Measurements from ENCODE around the gene GDAP2. TPM values are rescaled to one million over a fixed set of nuclear protein-coding genes. Genes with fewer than 3 reads are reported as not detected.

The GDAP2 gene
- total and polyA plus RNA-seq, 2 donors (not counting 3 experiments of a cell fraction or from before 2014, with no cell fraction given), result 4.5 to 21.5 TPM

GRCh38 chr1:117930173-117930447 lies 689 bp upstream of the GDAP2 start:
- dilution Hi-C loops (cut with MboI; ENCODE audit: extremely low pct_ligation_motif_present, low sequenced_read_pairs), result no loop called here
- no peak for DNase-seq (ENCODE audit: low read depth, low spot score)

GRCh38 chr1:117928881-117929342 lies 509 bp downstream of the GDAP2 start:
- CTCF ChIA-PET, result interaction anchor here (0.8 to 1.5 kb wide), 8 partner anchors 11 to 416 kb away, joined by 3 to 8 read pairs (median 4); partner anchors contain the start of gene TENT5C
- intact Hi-C loops (cut with micrococcal nuclease), result loop anchor here (1.0 to 2.0 kb wide), 2 partner anchors 108 to 324 kb away; no protein-coding TSS in a partner anchor

More at GRCh38 chr1:117930173-117930447, 689 bp upstream of the GDAP2 start:
- peaks cover 16% of the 10 kb centered on the region for H3K4me1 ChIP-seq (ENCODE audit: control insufficient read depth, extremely low read depth, insufficient read depth, low read length)
- ChIA-PET CTCF (interaction anchor here (1.3 kb wide), 1 partner anchor 34 kb away, joined by 7 read pairs; no protein-coding TSS in a partner anchor), POLR2A (interaction anchor here (1.1 kb wide), 1 partner anchor 108 kb away, joined by 4 read pairs; no protein-coding TSS in a partner anchor)
- intact Hi-C loops (cut with micrococcal nuclease), result loop anchor here (10.0 kb wide), 1 partner anchor 565 kb away; the partner anchor contains the start of gene MAN1A2
- no peak for TF ChIP-seq EZH2 (IDR thresholded peaks at IDR 0.05; ENCODE audit: borderline replicate concordance, low read depth, low read length, severe bottlenecking)
- no peak for TF ChIP-seq GATA2 (IDR thresholded peaks at IDR 0.05; ENCODE audit: insufficient read depth, insufficient read length, low read depth, low read length)
- peak; percentile 12 for TF ChIP-seq MAX (IDR thresholded peaks at IDR 0.05; ENCODE audit: insufficient read depth, insufficient read length)
- peak overlapping the region; percentile 61 to 93 (median 77) for H3K4me3 ChIP-seq (replicated peaks in 1 of 3; ENCODE audit: insufficient read depth in 1 of 3, low read depth in 1 of 3, low read length in 3 of 3)
- BruUV-seq (replicated peaks), result no TSS peak
- FAIRE-seq, result no peak
- H3K9me3 ChIP-seq (replicated peaks; ENCODE audit: control insufficient read depth, insufficient read depth, low read length), result no peaks in the 10 kb centered on the region
- peak overlapping the region; percentile 41 for H3K9ac ChIP-seq (replicated peaks; ENCODE audit: extremely low read depth, insufficient read depth, low read length)
- H3K27me3 ChIP-seq (ENCODE audit: control insufficient read depth in 2 of 2, insufficient read depth in 2 of 2, low read length in 2 of 2), result no peaks in the 10 kb centered on the region
- H3K36me3 ChIP-seq (ENCODE audit: control insufficient read depth in 2 of 2, extremely low read depth in 1 of 2, insufficient read depth in 2 of 2, low read length in 2 of 2), result peaks cover 2 to 3% of the 10 kb centered on the region in 2 experiments
- H2AFZ ChIP-seq (ENCODE audit: low read depth, low read length), result peak overlapping the region; percentile 79
- H3K4me2 ChIP-seq (ENCODE audit: insufficient read depth, low read length), result peak overlapping the region; percentile 94
- H3K27ac ChIP-seq (ENCODE audit: insufficient read depth, low read depth, low read length), result peak overlapping the region; percentile 18
- no peaks in the 10 kb centered on the region for H3K9me1 ChIP-seq (replicated peaks; ENCODE audit: control insufficient read depth, extremely low read depth, insufficient read depth, low read length)
- H3K79me2 ChIP-seq (ENCODE audit: control insufficient read depth, insufficient read depth, low read length), result peaks cover 58% of the 10 kb centered on the region
- H4K20me1 ChIP-seq (replicated peaks; ENCODE audit: control insufficient read depth, extremely low read depth, insufficient read depth, low read length), result no peaks in the 10 kb centered on the region

More at GRCh38 chr1:117928881-117929342, 509 bp downstream of the GDAP2 start:
- peak overlapping the region; percentile 68 for H3K4me2 ChIP-seq (ENCODE audit: insufficient read depth, low read length)
- dilution Hi-C loops (cut with MboI; ENCODE audit: extremely low pct_ligation_motif_present, low sequenced_read_pairs), result no loop called here
- DNase-seq (ENCODE audit: low read depth, low spot score), result peak; percentile 70
- no peaks in the 10 kb centered on the region for H3K9me3 ChIP-seq (replicated peaks; ENCODE audit: control insufficient read depth, insufficient read depth, low read length)
- no TSS peak for BruUV-seq (replicated peaks)
- no peaks in the 10 kb centered on the region for H4K20me1 ChIP-seq (replicated peaks; ENCODE audit: control insufficient read depth, extremely low read depth, insufficient read depth, low read length)
- no peaks in the 10 kb centered on the region for H3K36me3 ChIP-seq (ENCODE audit: control insufficient read depth in 2 of 2, extremely low read depth in 1 of 2, insufficient read depth in 2 of 2, low read length in 2 of 2)
- peaks cover 16% of the 10 kb centered on the region for H3K4me1 ChIP-seq (ENCODE audit: control insufficient read depth, extremely low read depth, insufficient read depth, low read length)
- TF ChIP-seq CTCF (IDR thresholded peaks at IDR 0.05; ENCODE audit: extremely low read depth in 1 of 2, insufficient read depth in 1 of 2, low read depth in 1 of 2, low read length in 2 of 2) (peak in 1 of 2 donors; percentile 23), FOS (IDR thresholded peaks at IDR 0.05; ENCODE audit: borderline replicate concordance, insufficient read depth, low read length) (no peak)
- peak overlapping the region; percentile 52 for H3K27ac ChIP-seq (ENCODE audit: insufficient read depth, low read depth, low read length)
- peaks cover 56% of the 10 kb centered on the region for H3K79me2 ChIP-seq (ENCODE audit: control insufficient read depth, insufficient read depth, low read length)
- H3K27me3 ChIP-seq (ENCODE audit: control insufficient read depth in 2 of 2, insufficient read depth in 2 of 2, low read length in 2 of 2), result no peaks in the 10 kb centered on the region
- H3K9me1 ChIP-seq (replicated peaks; ENCODE audit: control insufficient read depth, extremely low read depth, insufficient read depth, low read length), result no peaks in the 10 kb centered on the region
- POLR2A ChIA-PET, result interaction anchor here (0.7 to 1.1 kb wide), 2 partner anchors 107 to 1156 kb away, joined by 3 to 4 read pairs; no protein-coding TSS in a partner anchor
- peak overlapping the region; percentile 41 for H3K9ac ChIP-seq (replicated peaks; ENCODE audit: extremely low read depth, insufficient read depth, low read length)
- H2AFZ ChIP-seq (ENCODE audit: low read depth, low read length), result peak overlapping the region; percentile 58
- FAIRE-seq, result peak; percentile 86
- peak overlapping the region; percentile 61 to 93 (median 77) for H3K4me3 ChIP-seq (replicated peaks in 1 of 3; ENCODE audit: insufficient read depth in 1 of 3, low read depth in 1 of 3, low read length in 3 of 3)

All from endothelial cell of umbilical vein (primary cell).